NCI-H1417 treated with DMSO at 0.1 percent for 48 hours (cell line): Measurements from ENCODE around the gene PHYHD1.

ENCODE experiments used
- DNase-seq: peaks from one replicate; lab custom pipeline; 2025; lab: John Stamatoyannopoulos, UW

Gene PHYHD1

GRCh38 chr9:128969491-128969890 is 48.7 kb downstream of the PHYHD1 start:
- DNase-seq: no peak

- DNase-seq: no peak
Measured at GRCh38 chr9:128972956-128973355, 52.2 kb downstream of the PHYHD1 start.

- DNase-seq: no peak
Measured at GRCh38 chr9:128979111-128979510, 58.3 kb downstream of the PHYHD1 start.

- DNase-seq: no peak
Measured at GRCh38 chr9:128983536-128983935, 62.8 kb downstream of the PHYHD1 start.

GRCh38 chr9:128986671-128987070 is 65.9 kb downstream of the PHYHD1 start:
- no peak for DNase-seq

GRCh38 chr9:128987805-128988204 is 67.0 kb downstream of the PHYHD1 start:
- no peak for DNase-seq
